HG02759 (cell line): ENCODE results near the gene NHEJ1.

Experiments used
- ATAC-seq: cut with Tn5 transposase; IDR thresholded peaks from one replicate; pipeline ENCODE4 v1.9.1; 2021; ENCODE audit warnings: mild to moderate bottlenecking, moderate library complexity; ENCODE audit not compliant: unreplicated experiment

Gene NHEJ1

GRCh38 chr2:219168932-219169331 lies 8.3 kb upstream of the NHEJ1 start:
- no peak for ATAC-seq

- no peak for ATAC-seq
Measured at GRCh38 chr2:219168526-219168925, 7.9 kb upstream of the NHEJ1 start.

- ATAC-seq: no peak
Measured at GRCh38 chr2:219167997-219168396, 7.4 kb upstream of the NHEJ1 start.

- ATAC-seq: no peak
Measured at GRCh38 chr2:219165058-219165911, 4.7 kb upstream of the NHEJ1 start.

GRCh38 chr2:219163156-219163555 lies 2.5 kb upstream of the NHEJ1 start:
- ATAC-seq: no peak

- ATAC-seq: no peak
Measured at GRCh38 chr2:219161097-219161496, 482 bp upstream of the NHEJ1 start.

GRCh38 chr2:219159771-219160185 lies 837 bp downstream of the NHEJ1 start:
- no peak for ATAC-seq

- ATAC-seq: no peak
Measured at GRCh38 chr2:219158586-219158985, 2.0 kb downstream of the NHEJ1 start.

GRCh38 chr2:219158025-219158424 lies 2.6 kb downstream of the NHEJ1 start:
- no peak for ATAC-seq

- no peak for ATAC-seq
Measured at GRCh38 chr2:219157396-219157795, 3.2 kb downstream of the NHEJ1 start.

- ATAC-seq: no peak
Measured at GRCh38 chr2:219155054-219155644, 5.5 kb downstream of the NHEJ1 start.

GRCh38 chr2:219149667-219150066 lies 10.9 kb downstream of the NHEJ1 start:
- ATAC-seq: no peak

- ATAC-seq: no peak
Measured at GRCh38 chr2:219142329-219142728, 18.3 kb downstream of the NHEJ1 start.

GRCh38 chr2:219140722-219141121 lies 19.9 kb downstream of the NHEJ1 start:
- ATAC-seq: no peak

GRCh38 chr2:219133976-219134375 lies 26.6 kb downstream of the NHEJ1 start:
- ATAC-seq: no peak

GRCh38 chr2:219131744-219132143 lies 28.9 kb downstream of the NHEJ1 start:
- ATAC-seq: no peak

- no peak for ATAC-seq
Measured at GRCh38 chr2:219131327-219131726, 29.3 kb downstream of the NHEJ1 start.

GRCh38 chr2:219129589-219129988 lies 31.0 kb downstream of the NHEJ1 start:
- no peak for ATAC-seq

GRCh38 chr2:219128396-219128795 lies 32.2 kb downstream of the NHEJ1 start:
- ATAC-seq: no peak

GRCh38 chr2:219127037-219127635 lies 33.5 kb downstream of the NHEJ1 start:
- ATAC-seq: no peak

GRCh38 chr2:219126555-219126954 lies 34.1 kb downstream of the NHEJ1 start:
- ATAC-seq: no peak

GRCh38 chr2:219125886-219126270 lies 34.7 kb downstream of the NHEJ1 start:
- no peak for ATAC-seq
